Erythroblast (primary cell): ENCODE measurements around the gene CNOT1.
"Not testable (repeated sequence)": the region's sequence is repeated elsewhere in the genome, so short reads cannot be mapped to it uniquely, and the experiment has no call there.

Experiments used
- DNase-seq, 2 experiments: peaks; one replicate each; lab custom pipeline; 2025; lab: John Stamatoyannopoulos, UW
- GATA1 ChIP-seq: IDR thresholded peaks from 2 replicates; pipeline ENCODE4 v1.6.1; 2011; ENCODE audit warnings: low read depth, mild to moderate bottlenecking, control low read depth, low read length, moderate library complexity
- POLR2A ChIP-seq: IDR thresholded peaks from 2 replicates; pipeline ENCODE4 v1.6.1; 2011; ENCODE audit warnings: mild to moderate bottlenecking, low read length

Gene CNOT1

GRCh38 chr16:58578642-58579041 lies 51.0 kb downstream of the CNOT1 start:
- DNase-seq: no peak
- TF ChIP-seq POLR2A (no peak), GATA1 (no peak)

- DNase-seq: no peak
- TF ChIP-seq GATA1 (no peak), POLR2A (no peak)
Measured at GRCh38 chr16:58577141-58577540, 52.5 kb downstream of the CNOT1 start.

- no peak for DNase-seq
- TF ChIP-seq POLR2A: no peak
- no peak for TF ChIP-seq GATA1
Measured at GRCh38 chr16:58574895-58575294, 54.7 kb downstream of the CNOT1 start.

DNA sequence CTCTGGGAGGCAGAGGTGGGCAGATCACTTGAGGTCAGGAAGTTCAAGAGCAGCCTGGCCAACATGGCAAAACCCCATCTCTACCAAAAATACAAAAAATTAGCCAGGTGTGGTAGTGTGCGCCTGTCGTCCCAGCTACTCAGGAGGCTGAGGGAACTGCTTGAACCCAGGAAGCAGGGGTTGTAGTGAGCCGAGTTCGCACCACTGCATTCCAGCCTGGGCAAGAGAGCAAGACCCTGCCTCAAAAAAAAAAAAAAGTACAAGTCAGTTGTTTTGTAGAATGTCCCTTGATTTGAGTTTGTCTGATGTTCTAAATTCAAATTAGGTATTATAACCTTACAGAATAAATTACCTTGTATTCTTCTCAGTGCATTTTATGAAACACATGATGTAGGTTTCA lies 63.9 kb downstream of the CNOT1 start:
- not testable (repeated sequence) for DNase-seq

DNA sequence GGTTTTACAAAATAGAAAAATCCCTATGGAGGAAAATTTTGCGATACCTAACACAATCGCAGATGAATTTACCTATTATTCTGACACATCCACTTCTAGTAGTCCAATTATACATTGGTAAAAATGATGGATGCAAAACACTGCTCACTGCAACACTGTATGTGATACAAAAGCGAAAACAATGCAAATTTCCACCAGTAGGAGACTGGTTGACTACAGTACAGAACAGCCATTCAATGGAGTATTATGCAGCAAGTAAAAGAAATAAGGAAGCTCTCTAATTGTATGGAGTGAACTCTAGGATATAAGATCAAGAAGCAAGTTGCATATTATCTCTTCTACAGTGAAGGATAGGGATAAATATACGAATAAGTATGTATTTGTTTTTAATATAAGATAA lies 65.9 kb downstream of the CNOT1 start:
- no peak for DNase-seq
- TF ChIP-seq GATA1 (no peak), POLR2A (no peak)

- TF ChIP-seq POLR2A (no peak), GATA1 (no peak)
- no peak for DNase-seq
Measured at GRCh38 chr16:58563235-58563634, 66.4 kb downstream of the CNOT1 start.

- no peak for DNase-seq
- TF ChIP-seq POLR2A (no peak), GATA1 (no peak)
Measured at GRCh38 chr16:58556678-58557077, 72.9 kb downstream of the CNOT1 start.

DNA sequence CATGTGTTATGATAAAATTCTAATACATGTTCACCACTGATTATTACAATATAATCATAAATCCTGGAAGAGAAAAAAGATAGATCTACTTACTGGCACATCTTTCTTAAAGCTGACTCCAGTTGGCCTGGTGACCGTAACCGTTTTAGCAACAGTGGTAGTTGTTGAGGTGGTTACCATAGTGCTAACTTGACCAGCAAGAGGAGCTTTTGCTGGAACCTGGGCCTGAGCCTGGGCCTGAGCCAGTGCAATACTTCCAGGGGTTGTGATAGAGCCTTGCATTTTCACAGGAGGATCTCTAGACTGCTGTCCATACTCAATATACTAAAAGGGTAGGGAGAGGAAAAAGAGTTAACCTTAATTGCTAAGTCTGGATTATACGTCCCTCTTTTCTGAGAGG lies 78.1 kb downstream of the CNOT1 start:
- TF ChIP-seq GATA1: no peak
- no peak for TF ChIP-seq POLR2A
- peak in 1 of 2 experiments; percentile 22 for DNase-seq

GRCh38 chr16:58548378-58548777 lies 81.2 kb downstream of the CNOT1 start:
- DNase-seq: no peak
- TF ChIP-seq POLR2A (no peak), GATA1 (no peak)

DNA sequence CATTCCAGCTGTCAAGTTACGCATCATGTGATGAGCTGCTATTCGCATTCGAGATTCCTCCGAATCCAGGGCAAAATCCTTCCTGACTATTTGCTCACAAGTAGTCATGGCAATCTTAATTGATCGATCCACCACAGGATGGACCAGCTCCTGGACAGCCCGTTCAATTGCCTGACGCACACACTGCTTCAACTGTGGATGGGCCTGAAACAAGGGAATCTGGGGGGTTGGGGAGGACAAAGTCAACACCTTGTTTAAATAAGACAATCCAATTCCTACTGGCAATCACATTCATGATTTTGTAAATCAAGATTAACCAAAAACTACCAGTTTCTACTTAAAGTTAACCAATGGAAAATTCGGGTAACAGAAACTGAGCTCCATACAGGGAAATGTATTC lies 85.9 kb downstream of the CNOT1 start:
- TF ChIP-seq GATA1 (no peak), POLR2A (no peak)
- DNase-seq: peak in 1 of 2 experiments; percentile 6

GRCh38 chr16:58542291-58542690 lies 87.3 kb downstream of the CNOT1 start:
- DNase-seq: no peak
- TF ChIP-seq GATA1 (no peak), POLR2A (no peak)

DNA sequence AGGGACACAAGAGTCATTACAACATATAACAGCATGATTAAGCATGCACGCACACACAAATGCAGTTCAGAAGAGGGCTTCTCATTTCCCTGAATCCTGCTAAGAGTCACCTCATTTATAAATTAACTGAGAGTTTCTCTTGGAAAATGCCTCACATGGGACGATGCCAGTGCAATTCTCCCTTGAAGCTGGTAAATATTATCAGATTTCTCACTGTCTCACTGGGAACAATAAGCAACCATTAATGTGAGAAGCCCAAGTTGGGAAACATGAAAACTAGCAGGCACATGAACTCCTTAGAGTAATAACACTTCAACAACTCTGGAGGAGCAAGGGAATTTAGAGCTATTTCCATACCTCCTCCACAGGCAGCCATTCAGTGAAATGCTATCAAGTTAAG lies 87.9 kb downstream of the CNOT1 start:
- no peak for TF ChIP-seq POLR2A
- no peak for TF ChIP-seq GATA1
- DNase-seq: no peak

- no peak for TF ChIP-seq GATA1
- no peak for TF ChIP-seq POLR2A
- DNase-seq: no peak
Measured at GRCh38 chr16:58537124-58537906, 92.3 kb downstream of the CNOT1 start.

DNA sequence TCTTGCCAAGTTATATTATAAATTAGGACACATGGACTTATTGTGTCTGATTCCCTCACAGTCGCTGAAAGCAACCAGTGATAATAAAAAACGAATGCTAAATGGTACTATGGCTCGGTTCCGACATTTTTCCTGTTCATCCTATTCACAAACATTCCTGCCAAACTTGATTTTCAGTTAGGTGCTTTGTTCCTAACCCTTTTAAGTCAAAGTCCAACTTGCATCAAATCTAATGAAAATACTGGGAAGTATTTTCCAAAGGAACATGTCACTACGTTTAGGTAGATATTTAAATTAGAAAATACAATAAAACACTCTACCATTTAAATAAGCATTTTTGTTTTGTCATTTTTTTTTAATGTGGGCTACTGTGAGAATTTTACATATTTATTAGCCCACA lies 93.3 kb downstream of the CNOT1 start:
- DNase-seq: no peak
- TF ChIP-seq POLR2A: no peak
- TF ChIP-seq GATA1: no peak

DNA sequence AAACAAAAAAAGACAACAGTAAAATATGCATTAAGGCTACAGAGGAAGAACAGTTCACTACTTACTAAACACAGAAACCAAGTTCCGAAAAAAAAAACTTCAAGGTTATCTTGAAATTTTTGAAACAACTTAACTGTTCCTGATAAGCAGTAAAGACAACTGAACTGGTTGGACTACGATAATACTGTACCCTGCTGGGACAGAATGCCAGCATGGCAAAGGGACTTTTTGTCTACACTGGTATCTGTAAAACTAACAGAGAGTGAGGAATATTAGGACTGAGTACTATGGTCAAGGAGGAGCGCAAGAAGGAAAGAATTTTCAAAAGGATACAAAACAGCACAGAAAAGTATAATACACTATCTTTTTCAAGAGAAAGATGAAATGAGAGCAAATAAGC lies 94.5 kb downstream of the CNOT1 start:
- DNase-seq: peak in 1 of 2 experiments; percentile 22
- TF ChIP-seq GATA1: no peak
- TF ChIP-seq POLR2A: no peak
